Glutamatergic neuron (in vitro differentiated cells): Measurements from ENCODE around the gene GPR21. TPM values are rescaled to one million over a fixed set of nuclear protein-coding genes. Genes with fewer than 3 reads are reported as not detected.

Experiments used
- DNase-seq: peaks from one replicate; pipeline ENCODE4 v3.0.0; 2022
- H3K27ac Mint-ChIP-seq: one replicate; pipeline ENCODE4 v1.8.0; 2020; ENCODE audit warnings: mild to moderate bottlenecking, mixed read lengths, inconsistent platforms; ENCODE audit not compliant: unreplicated experiment
- H3K27me3 Mint-ChIP-seq: one replicate; pipeline ENCODE4 v1.8.0; 2020; ENCODE audit warnings: mild to moderate bottlenecking, moderate library complexity, mixed read lengths, inconsistent platforms; ENCODE audit not compliant: unreplicated experiment
- H3K36me3 Mint-ChIP-seq: one replicate; pipeline ENCODE4 v1.8.0; 2020; ENCODE audit warnings: mild to moderate bottlenecking, mixed read lengths, inconsistent platforms; ENCODE audit not compliant: unreplicated experiment
- H3K4me1 Mint-ChIP-seq: one replicate; pipeline ENCODE4 v1.8.0; 2020; ENCODE audit warnings: mild to moderate bottlenecking, low read depth, mixed read lengths, inconsistent platforms; ENCODE audit not compliant: unreplicated experiment
- H3K4me3 Mint-ChIP-seq: one replicate; pipeline ENCODE4 v1.8.0; 2020; ENCODE audit warnings: mild to moderate bottlenecking, mixed read lengths, inconsistent platforms; ENCODE audit not compliant: unreplicated experiment
- H3K9me3 Mint-ChIP-seq: one replicate; pipeline ENCODE4 v1.8.0; 2020; ENCODE audit warnings: mild to moderate bottlenecking, moderate library complexity, mixed read lengths, inconsistent platforms; ENCODE audit not compliant: unreplicated experiment
- total RNA-seq: library from RNA; stranded (reverse); fragmentation: NEBNext Ultra II Directional; extraction: Animal tissue kit (Norgen Biotek cat#: 25700); gene quantifications from one replicate; pipeline ENCODE4 v1.2.1, GENCODE V29; 2021; ENCODE audit not compliant: unreplicated experiment
- TF ChIP-seq, protein P1 (sequence below): fragments of 200-600 bp; sonication (generic); IDR thresholded peaks from one replicate; pipeline ENCODE4 v1.5.0; 2021; ENCODE audit not compliant: partially characterized antibody, unreplicated experiment

GPR21 gene
- total RNA-seq, 1 donor from 2014 or later, result 3.8 TPM

DNA sequence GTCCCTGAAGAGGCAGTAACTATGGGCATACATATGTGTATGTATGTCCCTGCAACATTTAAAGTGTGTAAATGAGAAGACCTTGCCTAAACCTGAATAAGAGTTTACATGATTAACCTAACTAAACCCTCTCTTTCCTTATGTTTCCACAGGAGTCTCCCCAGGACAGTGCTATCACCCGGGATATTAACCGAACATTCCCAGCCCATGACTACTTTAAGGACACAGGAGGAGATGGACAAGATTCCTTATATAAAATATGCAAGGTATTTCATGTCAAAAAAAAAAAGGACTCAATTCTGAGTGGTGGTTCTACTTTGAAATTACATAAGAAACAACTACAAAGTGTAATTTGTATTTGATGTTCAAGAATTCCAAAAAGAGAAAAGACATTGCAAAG is 31.7 kb downstream of the GPR21 start:
- H3K4me3 Mint-ChIP-seq, result no peak overlapping the region
- H3K9me3 Mint-ChIP-seq, result no peaks in the 10 kb centered on the region
- no peak for DNase-seq
- peaks cover 4% of the 10 kb centered on the region for H3K36me3 Mint-ChIP-seq
- TF ChIP-seq, protein P1, sequence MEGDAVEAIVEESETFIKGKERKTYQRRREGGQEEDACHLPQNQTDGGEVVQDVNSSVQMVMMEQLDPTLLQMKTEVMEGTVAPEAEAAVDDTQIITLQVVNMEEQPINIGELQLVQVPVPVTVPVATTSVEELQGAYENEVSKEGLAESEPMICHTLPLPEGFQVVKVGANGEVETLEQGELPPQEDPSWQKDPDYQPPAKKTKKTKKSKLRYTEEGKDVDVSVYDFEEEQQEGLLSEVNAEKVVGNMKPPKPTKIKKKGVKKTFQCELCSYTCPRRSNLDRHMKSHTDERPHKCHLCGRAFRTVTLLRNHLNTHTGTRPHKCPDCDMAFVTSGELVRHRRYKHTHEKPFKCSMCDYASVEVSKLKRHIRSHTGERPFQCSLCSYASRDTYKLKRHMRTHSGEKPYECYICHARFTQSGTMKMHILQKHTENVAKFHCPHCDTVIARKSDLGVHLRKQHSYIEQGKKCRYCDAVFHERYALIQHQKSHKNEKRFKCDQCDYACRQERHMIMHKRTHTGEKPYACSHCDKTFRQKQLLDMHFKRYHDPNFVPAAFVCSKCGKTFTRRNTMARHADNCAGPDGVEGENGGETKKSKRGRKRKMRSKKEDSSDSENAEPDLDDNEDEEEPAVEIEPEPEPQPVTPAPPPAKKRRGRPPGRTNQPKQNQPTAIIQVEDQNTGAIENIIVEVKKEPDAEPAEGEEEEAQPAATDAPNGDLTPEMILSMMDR, result no peak
- peaks cover 2% of the 10 kb centered on the region for H3K27me3 Mint-ChIP-seq
- H3K27ac Mint-ChIP-seq, result no peak overlapping the region
- peaks cover 22% of the 10 kb centered on the region for H3K4me1 Mint-ChIP-seq

GRCh38 chr9:123067136-123067535 is 33.7 kb downstream of the GPR21 start:
- Mint-ChIP-seq H3K4me1 (peaks cover 19% of the 10 kb centered on the region), H3K27me3 (peaks cover 2% of the 10 kb centered on the region), H3K36me3 (peaks cover 4% of the 10 kb centered on the region), H3K27ac (no peak overlapping the region), H3K4me3 (no peak overlapping the region), H3K9me3 (no peaks in the 10 kb centered on the region)
- TF ChIP-seq, protein P1, result no peak
- DNase-seq, result no peak

DNA sequence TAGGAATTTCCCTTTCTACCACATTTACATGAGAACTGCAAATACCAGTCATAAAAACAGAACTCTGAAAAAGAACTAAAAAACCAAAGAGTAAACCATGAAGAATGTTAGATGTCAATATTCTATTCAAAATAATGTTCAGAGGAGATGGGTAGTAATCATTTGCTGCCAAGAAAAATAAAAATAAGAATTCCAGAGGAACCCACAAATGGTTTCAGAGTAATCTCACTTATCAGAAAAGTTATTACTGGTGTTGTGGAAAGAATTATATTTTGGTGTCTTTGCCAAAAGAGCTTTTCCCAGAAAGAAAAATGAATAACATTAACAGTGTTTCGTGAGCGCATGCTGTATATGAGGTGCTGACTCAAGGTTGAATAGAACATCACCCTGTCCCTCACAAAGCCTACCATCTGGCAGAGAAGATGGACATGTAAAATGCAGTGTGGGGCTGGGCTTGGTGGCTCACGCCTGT is 35.6 kb downstream of the GPR21 start:
- H3K4me1 Mint-ChIP-seq, result peaks cover 13% of the 10 kb centered on the region
- TF ChIP-seq, protein P1, result no peak
- no peak overlapping the region for H3K4me3 Mint-ChIP-seq
- DNase-seq, result no peak
- no peaks in the 10 kb centered on the region for H3K9me3 Mint-ChIP-seq
- no peaks in the 10 kb centered on the region for H3K27me3 Mint-ChIP-seq
- peaks cover 4% of the 10 kb centered on the region for H3K36me3 Mint-ChIP-seq
- H3K27ac Mint-ChIP-seq, result no peak overlapping the region

DNA sequence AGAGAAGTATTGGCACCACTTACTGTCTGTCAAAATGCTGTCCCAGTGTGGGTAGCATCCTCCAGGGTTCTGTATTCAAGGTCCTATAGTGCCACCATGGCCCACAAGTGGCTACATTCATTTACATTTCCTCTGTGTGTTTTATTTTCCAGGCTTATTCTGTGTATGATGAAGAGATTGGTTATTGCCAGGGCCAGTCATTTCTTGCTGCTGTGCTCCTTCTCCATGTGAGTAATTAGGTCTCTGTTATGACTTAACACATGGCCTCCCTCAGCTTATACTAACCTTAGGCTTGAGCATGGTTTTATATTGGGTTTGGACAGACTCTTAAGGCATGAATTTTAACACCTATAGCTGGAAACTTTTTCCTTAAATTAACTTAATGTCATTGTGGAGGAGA is 36.7 kb downstream of the GPR21 start:
- TF ChIP-seq, protein P1, result no peak
- no peak overlapping the region for H3K27ac Mint-ChIP-seq
- H3K27me3 Mint-ChIP-seq, result no peaks in the 10 kb centered on the region
- H3K4me1 Mint-ChIP-seq, result peaks cover 7% of the 10 kb centered on the region
- no peak for DNase-seq
- peaks cover 4% of the 10 kb centered on the region for H3K36me3 Mint-ChIP-seq
- no peak overlapping the region for H3K4me3 Mint-ChIP-seq
- no peaks in the 10 kb centered on the region for H3K9me3 Mint-ChIP-seq

- Mint-ChIP-seq H3K27me3 (no peaks in the 10 kb centered on the region), H3K4me3 (no peak overlapping the region), H3K36me3 (no peaks in the 10 kb centered on the region), H3K4me1 (peaks cover 4% of the 10 kb centered on the region), H3K9me3 (no peaks in the 10 kb centered on the region), H3K27ac (peak overlapping the region; percentile 1)
- TF ChIP-seq, protein P1, result no peak
- DNase-seq, result no peak
Observed at GRCh38 chr9:123072407-123072995, 39.0 kb downstream of the GPR21 start.
